MCF 10A (cell line): ENCODE measurements around the gene MTF1. TPM values are rescaled to one million over a fixed set of nuclear protein-coding genes. Genes with fewer than 3 reads are reported as not detected.

Experiments
- BruUV-seq: library from RNA; stranded (reverse); fragments of 400-500 nt; replicated peaks from 2 replicates; lab custom pipeline; 2021; lab: Mats Ljungman, UMichigan
- CTCF ChIA-PET: fragments of 300-600 bp; sonication (Branson Sonifier 250); formaldehyde crosslinking; extraction: SDS; loops from one replicate; lab custom pipeline; 2021; ENCODE audit warnings: antibody characterized with exemption, inconsistent platforms; lab: Yijun Ruan, JAX
- POLR2A ChIA-PET: fragments of 300-600, 350-650 bp; sonication (Branson Sonifier 250); formaldehyde crosslinking; extraction: SDS; loops from one replicate; lab custom pipeline; 2020; ENCODE audit warnings: antibody characterized with exemption, inconsistent platforms; lab: Yijun Ruan, JAX
- DNase-seq: peaks from one replicate; pipeline ENCODE4 v3.0.0-alpha.2; 2018; ENCODE audit not compliant: unreplicated experiment
- H3K27ac Mint-ChIP-seq: one replicate; pipeline ENCODE4 v1.8.0; 2022; ENCODE audit warnings: mild to moderate bottlenecking, low read depth, mixed read lengths; ENCODE audit not compliant: unreplicated experiment
- H3K27me3 Mint-ChIP-seq: one replicate; pipeline ENCODE4 v1.8.0; 2022; ENCODE audit warnings: mixed read lengths; ENCODE audit not compliant: insufficient read depth, unreplicated experiment
- H3K36me3 Mint-ChIP-seq: one replicate; pipeline ENCODE4 v1.8.0; 2022; ENCODE audit warnings: mild to moderate bottlenecking, moderate library complexity, mixed read lengths; ENCODE audit not compliant: insufficient read depth, unreplicated experiment
- H3K4me1 Mint-ChIP-seq: one replicate; pipeline ENCODE4 v1.8.0; 2022; ENCODE audit warnings: mixed read lengths; ENCODE audit not compliant: insufficient read depth, unreplicated experiment
- H3K4me3 Mint-ChIP-seq: one replicate; pipeline ENCODE4 v1.8.0; 2022; ENCODE audit warnings: mild to moderate bottlenecking, moderate library complexity, mixed read lengths; ENCODE audit not compliant: unreplicated experiment
- H3K9me3 Mint-ChIP-seq: one replicate; pipeline ENCODE4 v1.8.0; 2022; ENCODE audit warnings: mixed read lengths; ENCODE audit not compliant: unreplicated experiment
- CTCF ChIP-seq: fragments of 200-600 bp; IDR thresholded peaks from one replicate; pipeline ENCODE4 v1.8.0; 2022; ENCODE audit warnings: antibody characterized with exemption, mild to moderate bottlenecking; ENCODE audit not compliant: unreplicated experiment
- intact Hi-C: fragments of 100-400 bp; cut with micrococcal nuclease; formaldehyde crosslinking; loops from 2 replicates; pipeline ENCODE4 v1.14.1; 2022
- total RNA-seq: library from RNA; stranded (reverse); gene quantifications from 2 replicates; pipeline ENCODE4 v1.2.3, GENCODE V29; 2022

Gene MTF1
- total RNA-seq, 1 experiment from 2014 or later: 34.7 TPM

- CTCF ChIA-PET: interaction anchor here (0.7 kb wide), 1 partner anchor 50 kb away, joined by 3 read pairs; no protein-coding TSS in a partner anchor
- TF ChIP-seq CTCF: no peak
- intact Hi-C loops: loop anchor here (10.0 kb wide), 2 partner anchors 165 to 335 kb away; partner anchors contain the start of gene ZC3H12A
- Mint-ChIP-seq H3K27me3 (no peaks in the 10 kb centered on the region), H3K4me1 (peaks cover 10% of the 10 kb centered on the region), H3K4me3 (no peak overlapping the region), H3K36me3 (peaks cover 70% of the 10 kb centered on the region), H3K9me3 (no peaks in the 10 kb centered on the region), H3K27ac (no peak overlapping the region)
- BruUV-seq: no TSS peak
- no peak for DNase-seq
- POLR2A ChIA-PET: no interaction called here
These were observed 49.5 kb downstream of the MTF1 start for GRCh38 chr1:37809942-37810341.

GRCh38 chr1:37808369-37809319 lies 50.7 kb downstream of the MTF1 start:
- Mint-ChIP-seq H3K4me3 (peak overlapping the region; percentile 89), H3K36me3 (peaks cover 77% of the 10 kb centered on the region), H3K27me3 (no peaks in the 10 kb centered on the region), H3K9me3 (no peaks in the 10 kb centered on the region), H3K4me1 (peaks cover 10% of the 10 kb centered on the region), H3K27ac (peak overlapping the region; percentile 96)
- POLR2A ChIA-PET: interaction anchor here (0.6 to 4.3 kb wide), 32 partner anchors 9 to 1652 kb away, joined by 3 to 99 read pairs (median 4); partner anchors contain the start of genes CDCA8, MANEAL, MEAF6 and MTF1
- intact Hi-C loops: loop anchor here (10.0 kb wide), 1 partner anchor 334 kb away; the partner anchor contains the start of gene ZC3H12A
- peak; percentile 67 for DNase-seq
- CTCF ChIA-PET: interaction anchor here (0.7 to 4.7 kb wide), 7 partner anchors 9 to 206 kb away, joined by 3 to 29 read pairs (median 3); partner anchors contain the start of gene MTF1
- TF ChIP-seq CTCF: no peak
- BruUV-seq: TSS peak; percentile 73

GRCh38 chr1:37807555-37808368 lies 51.6 kb downstream of the MTF1 start, which contains the start of the genes C1orf122 and YRDC:
C1orf122 (plus strand) TSS chr1:37807790; CDS start chr1:37808405, 615 bp downstream.
YRDC (minus strand) TSS chr1:37808208; CDS start chr1:37808180, 28 bp downstream.
- H3K9me3 Mint-ChIP-seq: no peaks in the 10 kb centered on the region
- H3K27ac Mint-ChIP-seq: peak within 1 kb of the TSS; percentile 96
- no peaks in the 10 kb centered on the region for H3K27me3 Mint-ChIP-seq
- ChIA-PET POLR2A (interaction anchor here (0.6 to 4.3 kb wide), 40 partner anchors 9 to 1553 kb away, joined by 3 to 99 read pairs (median 4); partner anchors contain the start of genes CDCA8, MANEAL, MEAF6 and MTF1), CTCF (interaction anchor here (1.0 to 4.7 kb wide), 8 partner anchors 9 to 126 kb away, joined by 3 to 29 read pairs (median 4); partner anchors contain the start of gene MTF1)
- peak within 1 kb of the TSS; percentile 89 for H3K4me3 Mint-ChIP-seq
- peaks cover 86% of the 10 kb centered on the region for H3K36me3 Mint-ChIP-seq
- intact Hi-C loops: loop anchor here (2.0 to 10.0 kb wide), 2 partner anchors 115 to 333 kb away; partner anchors contain the start of genes CDCA8 and ZC3H12A
- peaks cover 10% of the 10 kb centered on the region for H3K4me1 Mint-ChIP-seq
- BruUV-seq: no TSS peak
- peak; percentile 92 for DNase-seq
- TF ChIP-seq CTCF: no peak
